Measurements from ENCODE around the gene ACSM2B.
"Not testable (repeated sequence)": the region's sequence is repeated elsewhere in the genome, so short reads cannot be mapped to it uniquely, and the experiment has no call there.

DNA sequence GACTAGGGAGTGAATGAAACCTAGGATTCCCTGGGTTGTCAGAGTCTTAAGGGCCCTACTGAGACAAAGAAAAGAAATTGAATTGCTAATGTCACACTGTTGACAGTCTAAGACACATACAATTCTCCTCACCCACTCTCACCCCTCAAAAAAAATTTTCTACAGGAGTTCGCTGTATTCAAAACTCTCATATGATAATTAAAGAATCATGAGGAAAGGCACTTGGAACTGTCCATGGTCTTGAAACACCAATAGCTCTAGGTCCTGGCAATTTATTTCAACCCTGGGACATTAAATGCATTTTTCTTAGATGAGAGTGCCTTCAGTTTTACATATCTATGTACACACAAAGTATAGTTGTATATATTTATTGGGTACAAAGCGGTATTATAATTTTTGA lies 20.5 kb downstream of the ACSM2B start:
- TF ChIP-seq, protein P1, sequence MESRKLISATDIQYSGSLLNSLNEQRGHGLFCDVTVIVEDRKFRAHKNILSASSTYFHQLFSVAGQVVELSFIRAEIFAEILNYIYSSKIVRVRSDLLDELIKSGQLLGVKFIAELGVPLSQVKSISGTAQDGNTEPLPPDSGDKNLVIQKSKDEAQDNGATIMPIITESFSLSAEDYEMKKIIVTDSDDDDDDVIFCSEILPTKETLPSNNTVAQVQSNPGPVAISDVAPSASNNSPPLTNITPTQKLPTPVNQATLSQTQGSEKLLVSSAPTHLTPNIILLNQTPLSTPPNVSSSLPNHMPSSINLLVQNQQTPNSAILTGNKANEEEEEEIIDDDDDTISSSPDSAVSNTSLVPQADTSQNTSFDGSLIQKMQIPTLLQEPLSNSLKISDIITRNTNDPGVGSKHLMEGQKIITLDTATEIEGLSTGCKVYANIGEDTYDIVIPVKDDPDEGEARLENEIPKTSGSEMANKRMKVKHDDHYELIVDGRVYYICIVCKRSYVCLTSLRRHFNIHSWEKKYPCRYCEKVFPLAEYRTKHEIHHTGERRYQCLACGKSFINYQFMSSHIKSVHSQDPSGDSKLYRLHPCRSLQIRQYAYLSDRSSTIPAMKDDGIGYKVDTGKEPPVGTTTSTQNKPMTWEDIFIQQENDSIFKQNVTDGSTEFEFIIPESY (IDR thresholded peaks at IDR 0.05; ENCODE audit: extremely low read depth, insufficient replicate concordance, low read length) = not testable (repeated sequence)
- not testable (repeated sequence) for TF ChIP-seq EZH2 (IDR thresholded peaks at IDR 0.05)
